Stimulated activated effector memory CD8-positive, alpha-beta T cell treated with anti-CD3 and anti-CD28 coated beads, Interleukin-12 subunit alpha, Interleukin-12 subunit beta, amount 100 ng/mL, for 72 hours (primary cell): ENCODE results near the gene SHCBP1L.

Source experiments
- ATAC-seq: fragments of 150-1000 bp; cut with Tn5 transposase; 2 replicates; pipeline ENCODE4 v1.10.0; 2021
- DNase-seq, 2 donors: peaks; one replicate each; pipeline ENCODE4 v3.0.0; 2021 to 2022; ENCODE audit warnings: low spot score in 2 of 2
- H3K27ac Mint-ChIP-seq: one replicate; pipeline ENCODE4 v1.8.0; 2022; ENCODE audit warnings: mild to moderate bottlenecking, mixed read lengths
- H3K36me3 Mint-ChIP-seq: one replicate; pipeline ENCODE4 v1.8.0; 2022; ENCODE audit warnings: mild to moderate bottlenecking, mixed read lengths
- H3K4me1 Mint-ChIP-seq: one replicate; pipeline ENCODE4 v1.8.0; 2022; ENCODE audit warnings: mixed read lengths
- H3K4me3 Mint-ChIP-seq: one replicate; pipeline ENCODE4 v1.8.0; 2022; ENCODE audit warnings: mild to moderate bottlenecking, mixed read lengths
- H3K9me3 Mint-ChIP-seq: one replicate; pipeline ENCODE4 v1.8.0; 2022; ENCODE audit warnings: mixed read lengths

The SHCBP1L gene

DNA sequence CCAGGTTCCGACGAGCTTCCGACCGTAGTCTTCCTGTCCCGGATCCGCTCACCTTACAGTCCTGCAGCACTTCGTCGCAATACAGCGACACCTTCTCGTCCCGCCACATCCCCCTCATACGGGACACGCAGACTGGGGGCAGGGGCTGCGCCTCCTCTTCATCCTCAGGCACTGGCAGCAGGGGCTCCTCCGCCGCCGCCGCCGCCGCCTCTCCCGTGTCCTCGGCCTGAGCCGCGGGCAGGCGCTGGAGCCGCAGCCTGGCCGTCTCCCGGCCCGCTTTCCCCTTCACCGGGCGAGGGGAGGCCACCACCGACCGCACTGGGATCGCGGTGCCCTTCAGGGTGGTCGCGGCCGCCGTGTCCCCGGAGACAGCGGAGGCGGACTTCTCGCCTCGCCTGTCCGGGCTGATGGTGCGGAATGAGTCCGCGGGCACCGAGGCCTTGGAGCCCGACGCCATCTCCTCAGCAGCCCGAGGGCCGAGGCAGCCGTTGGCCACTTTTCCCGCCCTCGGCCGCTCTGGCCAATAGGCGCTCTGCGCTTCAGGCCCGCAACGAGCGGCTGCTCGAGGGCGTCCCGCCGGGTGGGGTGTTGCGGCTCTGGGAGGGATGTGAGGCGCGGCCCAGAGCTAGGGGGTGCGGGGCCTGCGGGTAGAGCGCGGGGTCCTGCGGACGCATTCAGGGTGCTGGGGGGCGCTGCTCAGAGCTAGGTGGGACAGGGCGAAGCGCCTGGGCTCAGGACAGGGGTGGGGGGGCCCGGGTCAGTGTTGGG, at the start of gene SHCBP1L:
Gene SHCBP1L, minus strand, starts transcription at position 490 of the 768 bp plus-strand sequence. Its CDS starts 33 bp downstream, at position 457.
- no peaks in the 10 kb centered on the region for H3K9me3 Mint-ChIP-seq
- no peaks in the 10 kb centered on the region for H3K36me3 Mint-ChIP-seq
- ATAC-seq (peak; percentile 8), DNase-seq (no peak)
- no peaks in the 10 kb centered on the region for H3K4me1 Mint-ChIP-seq
- no peak within 1 kb of the TSS for H3K27ac Mint-ChIP-seq
- no peak within 1 kb of the TSS for H3K4me3 Mint-ChIP-seq

DNA sequence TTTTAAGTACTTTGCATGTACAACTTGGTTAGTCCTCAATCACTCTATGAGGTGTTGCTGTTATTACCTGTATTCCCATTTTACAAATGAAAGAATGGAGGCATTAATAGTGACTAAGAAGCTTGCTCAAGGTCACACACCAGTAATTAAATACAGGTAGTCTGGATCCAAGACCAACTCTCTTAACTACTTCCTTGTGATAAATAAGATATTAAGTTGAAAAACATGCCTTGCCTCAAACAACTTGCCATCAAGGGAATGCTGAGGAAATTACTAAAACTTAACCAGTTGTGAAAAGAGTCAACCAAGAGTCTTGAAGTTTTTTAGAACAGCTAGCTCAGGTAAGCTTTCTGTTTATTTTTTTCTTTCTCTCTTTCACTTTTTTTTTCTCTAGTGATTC, 49.3 kb upstream of the SHCBP1L start:
- no peak overlapping the region for H3K27ac Mint-ChIP-seq
- no peaks in the 10 kb centered on the region for H3K36me3 Mint-ChIP-seq
- ATAC-seq (no peak), DNase-seq (no peak)
- H3K9me3 Mint-ChIP-seq, result no peaks in the 10 kb centered on the region
- H3K4me1 Mint-ChIP-seq, result no peaks in the 10 kb centered on the region
- H3K4me3 Mint-ChIP-seq, result no peak overlapping the region

DNA sequence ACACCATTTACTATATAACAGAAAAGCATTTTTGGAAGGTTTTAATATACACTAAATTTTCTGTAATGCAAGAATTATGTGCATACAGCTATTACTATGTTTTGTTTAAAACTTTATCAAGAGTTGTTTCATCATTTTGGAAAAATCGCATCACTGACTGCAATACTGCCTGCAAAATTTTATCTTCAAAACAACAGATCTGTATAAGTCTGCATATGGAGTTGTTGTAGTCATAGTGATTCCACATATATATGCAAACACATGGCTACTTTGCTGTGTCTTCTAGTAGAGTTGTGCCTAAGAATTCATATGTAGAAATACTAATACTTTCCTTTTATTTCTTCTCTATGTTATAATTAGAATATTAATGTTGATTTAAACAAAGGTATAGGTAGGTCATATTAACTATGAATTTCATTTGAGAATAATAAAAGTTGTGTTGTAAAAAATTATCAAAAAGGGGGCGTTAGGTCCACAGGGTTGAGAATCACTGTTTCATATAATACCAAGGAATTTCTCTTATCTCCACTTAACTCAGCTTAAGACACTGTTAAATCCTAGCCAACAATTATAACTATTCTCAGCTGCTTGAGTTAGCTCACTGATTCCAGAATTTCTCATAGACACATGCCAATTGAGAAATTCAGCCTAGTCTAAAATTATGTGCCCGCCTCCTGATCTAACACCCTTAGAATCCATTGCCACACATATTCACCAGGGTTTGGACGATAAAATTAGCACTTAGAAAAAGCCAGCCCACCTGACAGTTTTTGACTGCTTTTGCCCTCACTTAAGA, 47.4 kb upstream of the SHCBP1L start:
- no peak overlapping the region for H3K4me3 Mint-ChIP-seq
- DNase-seq, result no peak
- H3K27ac Mint-ChIP-seq, result no peak overlapping the region
- H3K36me3 Mint-ChIP-seq, result no peaks in the 10 kb centered on the region
- H3K4me1 Mint-ChIP-seq, result no peaks in the 10 kb centered on the region
- H3K9me3 Mint-ChIP-seq, result no peaks in the 10 kb centered on the region
- no peak for ATAC-seq

- Mint-ChIP-seq H3K4me3 (no peak overlapping the region), H3K9me3 (no peaks in the 10 kb centered on the region), H3K27ac (no peak overlapping the region), H3K36me3 (no peaks in the 10 kb centered on the region), H3K4me1 (no peaks in the 10 kb centered on the region)
- ATAC-seq (no peak), DNase-seq (no peak)
Observed at GRCh38 chr1:182998482-182998881, 45.5 kb upstream of the SHCBP1L start.

DNA sequence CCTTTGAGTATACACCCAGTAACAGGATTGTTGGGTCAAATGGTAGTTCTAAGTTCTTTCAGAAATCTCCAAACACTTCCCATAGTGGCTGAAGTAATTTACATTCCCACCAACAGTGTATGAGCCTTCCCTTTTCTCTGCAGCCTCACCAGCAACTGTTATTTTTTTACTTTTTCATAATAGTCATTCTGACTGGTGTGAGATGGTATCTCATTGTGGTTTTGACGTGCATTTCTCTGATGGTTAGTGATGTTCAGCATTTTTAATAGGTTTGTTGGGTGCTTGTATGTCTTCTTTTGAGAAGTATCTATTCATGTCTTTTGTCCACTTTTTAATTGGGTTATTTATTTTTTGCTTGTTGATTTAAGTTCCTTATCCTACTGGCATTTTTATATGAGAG, 43.9 kb upstream of the SHCBP1L start:
- Mint-ChIP-seq H3K9me3 (no peaks in the 10 kb centered on the region), H3K36me3 (no peaks in the 10 kb centered on the region), H3K27ac (no peak overlapping the region), H3K4me3 (no peak overlapping the region), H3K4me1 (no peaks in the 10 kb centered on the region)
- ATAC-seq, result no peak
- DNase-seq, result no peak

- no peak overlapping the region for H3K27ac Mint-ChIP-seq
- no peak for DNase-seq
- no peak overlapping the region for H3K4me3 Mint-ChIP-seq
- ATAC-seq, result no peak
- no peaks in the 10 kb centered on the region for H3K36me3 Mint-ChIP-seq
- no peaks in the 10 kb centered on the region for H3K9me3 Mint-ChIP-seq
- no peaks in the 10 kb centered on the region for H3K4me1 Mint-ChIP-seq
Observed at GRCh38 chr1:182995894-182996293, 42.9 kb upstream of the SHCBP1L start.

- Mint-ChIP-seq H3K4me3 (no peak overlapping the region), H3K36me3 (no peaks in the 10 kb centered on the region), H3K4me1 (no peaks in the 10 kb centered on the region), H3K9me3 (no peaks in the 10 kb centered on the region), H3K27ac (no peak overlapping the region)
- no peak for DNase-seq
- ATAC-seq, result no peak
Observed at GRCh38 chr1:182993746-182994145, 40.8 kb upstream of the SHCBP1L start.

DNA sequence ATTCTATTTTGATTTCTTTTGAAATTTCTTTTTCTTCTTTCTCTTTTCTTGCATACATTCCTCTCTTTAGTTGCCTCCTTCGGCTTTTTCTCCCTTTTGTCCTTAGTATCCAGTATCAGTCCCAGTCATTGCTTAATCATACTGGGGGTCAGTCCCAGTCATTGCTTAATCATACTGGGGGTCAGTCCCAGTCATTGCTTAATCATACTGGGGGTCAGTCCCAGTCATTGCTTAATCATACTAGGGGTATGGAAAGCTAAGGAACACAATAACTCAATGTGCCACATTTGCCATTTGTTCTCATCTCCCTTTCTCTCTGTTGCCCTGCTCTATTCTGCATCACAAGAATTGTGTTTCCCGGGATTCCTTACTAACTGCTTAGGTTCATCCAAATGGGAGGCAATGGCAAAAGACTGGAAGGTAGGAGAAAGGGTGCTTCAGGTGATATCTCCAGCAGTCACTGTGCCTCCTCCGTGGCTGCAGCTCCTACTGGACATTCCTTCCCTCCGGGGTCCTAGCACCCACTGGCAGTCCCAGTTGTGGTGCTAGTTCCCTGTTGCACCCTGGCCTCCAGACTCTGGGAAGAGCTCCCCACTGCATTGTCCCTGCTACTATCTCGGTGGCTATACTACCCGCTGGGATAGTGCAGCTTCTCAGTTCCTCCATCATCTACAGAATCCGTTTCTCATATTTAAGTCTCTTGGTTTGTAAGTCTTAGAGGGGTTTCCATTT, 37.6 kb upstream of the SHCBP1L start:
- no peak overlapping the region for H3K27ac Mint-ChIP-seq
- no peaks in the 10 kb centered on the region for H3K4me1 Mint-ChIP-seq
- no peaks in the 10 kb centered on the region for H3K36me3 Mint-ChIP-seq
- H3K4me3 Mint-ChIP-seq, result no peak overlapping the region
- H3K9me3 Mint-ChIP-seq, result no peaks in the 10 kb centered on the region
- ATAC-seq, result no peak
- no peak for DNase-seq

GRCh38 chr1:182985876-182986275, 32.9 kb upstream of the SHCBP1L start:
- ATAC-seq, result no peak
- no peak for DNase-seq
- Mint-ChIP-seq H3K36me3 (no peaks in the 10 kb centered on the region), H3K27ac (no peak overlapping the region), H3K4me1 (no peaks in the 10 kb centered on the region), H3K4me3 (no peak overlapping the region), H3K9me3 (no peaks in the 10 kb centered on the region)

GRCh38 chr1:182984621-182985020, 31.7 kb upstream of the SHCBP1L start:
- H3K4me3 Mint-ChIP-seq, result no peak overlapping the region
- H3K4me1 Mint-ChIP-seq, result no peaks in the 10 kb centered on the region
- ATAC-seq (no peak), DNase-seq (no peak)
- H3K9me3 Mint-ChIP-seq, result no peaks in the 10 kb centered on the region
- no peaks in the 10 kb centered on the region for H3K36me3 Mint-ChIP-seq
- no peak overlapping the region for H3K27ac Mint-ChIP-seq

- Mint-ChIP-seq H3K36me3 (no peaks in the 10 kb centered on the region), H3K4me1 (no peaks in the 10 kb centered on the region), H3K27ac (no peak overlapping the region), H3K9me3 (no peaks in the 10 kb centered on the region), H3K4me3 (no peak overlapping the region)
- DNase-seq (no peak), ATAC-seq (no peak)
Observed at GRCh38 chr1:182984138-182984537, 31.2 kb upstream of the SHCBP1L start.

GRCh38 chr1:182978151-182978853, 25.3 kb upstream of the SHCBP1L start:
- no peaks in the 10 kb centered on the region for H3K9me3 Mint-ChIP-seq
- no peak overlapping the region for H3K27ac Mint-ChIP-seq
- DNase-seq, result no peak
- no peak overlapping the region for H3K4me3 Mint-ChIP-seq
- no peak for ATAC-seq
- no peaks in the 10 kb centered on the region for H3K36me3 Mint-ChIP-seq
- no peaks in the 10 kb centered on the region for H3K4me1 Mint-ChIP-seq

GRCh38 chr1:182977480-182977879, 24.5 kb upstream of the SHCBP1L start:
- no peaks in the 10 kb centered on the region for H3K9me3 Mint-ChIP-seq
- no peaks in the 10 kb centered on the region for H3K4me1 Mint-ChIP-seq
- DNase-seq (no peak), ATAC-seq (no peak)
- no peak overlapping the region for H3K4me3 Mint-ChIP-seq
- H3K27ac Mint-ChIP-seq, result no peak overlapping the region
- H3K36me3 Mint-ChIP-seq, result no peaks in the 10 kb centered on the region

DNA sequence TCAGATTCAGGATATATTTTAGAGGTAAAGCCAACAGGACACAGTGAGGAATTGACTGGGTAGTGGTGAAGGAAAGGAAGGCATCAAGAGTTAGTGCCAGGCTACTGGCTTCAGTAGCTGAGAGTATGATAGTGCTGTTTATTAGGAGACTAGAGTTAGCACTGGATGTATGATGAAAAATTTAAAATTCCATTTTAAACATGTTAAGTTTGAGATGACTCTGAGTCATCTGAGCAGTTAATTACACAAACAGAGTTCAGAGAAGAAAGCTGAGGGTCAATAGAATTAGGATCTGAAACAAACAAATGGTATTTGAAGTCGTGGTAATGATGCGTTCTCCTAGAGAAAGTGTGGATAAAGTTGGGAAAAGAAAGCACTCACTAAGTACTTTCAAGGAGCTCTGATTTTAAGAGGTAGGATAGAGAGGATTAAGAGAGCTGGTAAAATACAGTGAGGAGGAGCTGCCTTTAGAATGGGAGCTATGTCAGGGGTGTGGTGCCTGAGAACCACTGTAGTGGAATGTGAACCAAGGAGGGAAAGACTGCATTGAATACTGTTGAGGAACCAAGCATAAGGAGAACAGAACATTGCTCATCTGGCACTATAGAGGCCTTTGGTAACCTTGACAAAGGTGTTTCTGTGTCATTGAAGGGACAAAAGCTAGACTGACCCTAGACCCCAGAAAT, 21.7 kb upstream of the SHCBP1L start:
- Mint-ChIP-seq H3K27ac (no peak overlapping the region), H3K4me1 (no peaks in the 10 kb centered on the region), H3K9me3 (no peaks in the 10 kb centered on the region), H3K4me3 (no peak overlapping the region), H3K36me3 (no peaks in the 10 kb centered on the region)
- no peak for DNase-seq
- ATAC-seq, result no peak

- ATAC-seq (no peak), DNase-seq (no peak)
- H3K27ac Mint-ChIP-seq, result no peak overlapping the region
- no peaks in the 10 kb centered on the region for H3K36me3 Mint-ChIP-seq
- no peaks in the 10 kb centered on the region for H3K9me3 Mint-ChIP-seq
- H3K4me1 Mint-ChIP-seq, result no peaks in the 10 kb centered on the region
- no peak overlapping the region for H3K4me3 Mint-ChIP-seq
Observed at GRCh38 chr1:182972829-182973228, 19.9 kb upstream of the SHCBP1L start.
